Midbrain (tissue), 1 donor: Measurements from ENCODE around the gene FSTL4.
"Not testable (repeated sequence)": the region's sequence is repeated elsewhere in the genome, so short reads cannot be mapped to it uniquely, and the experiment has no call there.

ENCODE experiments used
- DNase-seq: peaks from one replicate; lab custom pipeline; 2025; lab: John Stamatoyannopoulos, UW

The FSTL4 gene

GRCh38 chr5:133403741-133404364 is 208.5 kb downstream of the FSTL4 start:
- no peak for DNase-seq

- no peak for DNase-seq
These were observed 209.6 kb downstream of the FSTL4 start for GRCh38 chr5:133402775-133403174.

- no peak for DNase-seq
These were observed 210.5 kb downstream of the FSTL4 start for GRCh38 chr5:133401731-133402347.

- no peak for DNase-seq
These were observed 211.4 kb downstream of the FSTL4 start for GRCh38 chr5:133400831-133401351.

- no peak for DNase-seq
These were observed 212.2 kb downstream of the FSTL4 start for GRCh38 chr5:133400120-133400519.

- no peak for DNase-seq
These were observed 213.0 kb downstream of the FSTL4 start for GRCh38 chr5:133399247-133399891.

GRCh38 chr5:133398646-133399101 is 213.7 kb downstream of the FSTL4 start:
- DNase-seq = no peak

- DNase-seq = no peak
These were observed 214.2 kb downstream of the FSTL4 start for GRCh38 chr5:133397990-133398645.

GRCh38 chr5:133397348-133397747 is 215.0 kb downstream of the FSTL4 start:
- DNase-seq = no peak

GRCh38 chr5:133396814-133397213 is 215.5 kb downstream of the FSTL4 start:
- no peak for DNase-seq

GRCh38 chr5:133396187-133396741 is 216.1 kb downstream of the FSTL4 start:
- no peak for DNase-seq

- not testable (repeated sequence) for DNase-seq
These were observed 217.1 kb downstream of the FSTL4 start for GRCh38 chr5:133395207-133395606.

- DNase-seq = not testable (repeated sequence)
These were observed 217.9 kb downstream of the FSTL4 start for GRCh38 chr5:133394477-133394817.

- DNase-seq = no peak
These were observed 218.4 kb downstream of the FSTL4 start for GRCh38 chr5:133393776-133394476.

- no peak for DNase-seq
These were observed 219.9 kb downstream of the FSTL4 start for GRCh38 chr5:133392448-133392847.

GRCh38 chr5:133391354-133392136 is 220.8 kb downstream of the FSTL4 start:
- no peak for DNase-seq

- no peak for DNase-seq
These were observed 221.7 kb downstream of the FSTL4 start for GRCh38 chr5:133390416-133391353.

- no peak for DNase-seq
These were observed 223.2 kb downstream of the FSTL4 start for GRCh38 chr5:133389066-133389590.

- DNase-seq = no peak
These were observed 224.7 kb downstream of the FSTL4 start for GRCh38 chr5:133387621-133388020.
